Measurements from ENCODE around the gene GK2.

DNA sequence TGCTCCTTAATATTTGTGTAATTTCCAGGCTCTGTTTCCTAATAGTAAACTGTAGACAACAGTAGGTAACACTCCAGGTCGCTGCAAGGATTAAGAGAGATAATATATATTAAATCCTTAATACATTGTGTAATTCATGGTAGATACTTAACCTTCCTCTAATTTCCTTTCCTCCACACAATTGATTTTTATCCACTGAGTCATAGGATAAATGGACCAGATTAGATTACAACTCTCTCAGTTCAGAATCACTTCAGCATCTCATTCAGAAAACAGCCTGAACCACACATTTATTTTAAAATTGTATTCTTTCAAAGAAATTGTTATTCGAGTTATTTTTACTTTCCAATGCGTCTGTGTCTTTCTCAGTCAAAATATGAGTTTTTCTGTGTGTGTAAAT, 17.1 kb downstream of the GK2 start:
- TF ChIP-seq POLR2A (IDR thresholded peaks at IDR 0.05) = no peak
- TF ChIP-seq, protein P1, sequence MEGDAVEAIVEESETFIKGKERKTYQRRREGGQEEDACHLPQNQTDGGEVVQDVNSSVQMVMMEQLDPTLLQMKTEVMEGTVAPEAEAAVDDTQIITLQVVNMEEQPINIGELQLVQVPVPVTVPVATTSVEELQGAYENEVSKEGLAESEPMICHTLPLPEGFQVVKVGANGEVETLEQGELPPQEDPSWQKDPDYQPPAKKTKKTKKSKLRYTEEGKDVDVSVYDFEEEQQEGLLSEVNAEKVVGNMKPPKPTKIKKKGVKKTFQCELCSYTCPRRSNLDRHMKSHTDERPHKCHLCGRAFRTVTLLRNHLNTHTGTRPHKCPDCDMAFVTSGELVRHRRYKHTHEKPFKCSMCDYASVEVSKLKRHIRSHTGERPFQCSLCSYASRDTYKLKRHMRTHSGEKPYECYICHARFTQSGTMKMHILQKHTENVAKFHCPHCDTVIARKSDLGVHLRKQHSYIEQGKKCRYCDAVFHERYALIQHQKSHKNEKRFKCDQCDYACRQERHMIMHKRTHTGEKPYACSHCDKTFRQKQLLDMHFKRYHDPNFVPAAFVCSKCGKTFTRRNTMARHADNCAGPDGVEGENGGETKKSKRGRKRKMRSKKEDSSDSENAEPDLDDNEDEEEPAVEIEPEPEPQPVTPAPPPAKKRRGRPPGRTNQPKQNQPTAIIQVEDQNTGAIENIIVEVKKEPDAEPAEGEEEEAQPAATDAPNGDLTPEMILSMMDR (IDR thresholded peaks at IDR 0.05) = no peak

All from ovary (tissue), 3 donors.